Hepatocyte (in vitro differentiated cells): Measurements from ENCODE around the gene PPP1R3D. TPM values are rescaled to one million over a fixed set of nuclear protein-coding genes. Genes with fewer than 3 reads are reported as not detected.

Source experiments
- DNase-seq: peaks from one replicate; pipeline ENCODE4 v3.0.0-alpha.2; 2016; ENCODE audit warnings: low spot score
- H2AFZ ChIP-seq: fragments of 200-600 bp; sonication (generic); 2 replicates; pipeline ENCODE4 v1.6.0; 2016; ENCODE audit warnings: antibody characterized with exemption, mild to moderate bottlenecking
- H3K27ac ChIP-seq: fragments of 200-600 bp; sonication (generic); 2 replicates; pipeline ENCODE4 v1.5.1; 2016; ENCODE audit warnings: mild to moderate bottlenecking
- H3K27me3 ChIP-seq: fragments of 200-600 bp; sonication (generic); 2 replicates; pipeline ENCODE4 v1.6.1; 2016
- H3K36me3 ChIP-seq: fragments of 200-600 bp; sonication (generic); replicated peaks from 2 replicates; pipeline ENCODE4 v1.5.1; 2016; ENCODE audit warnings: low read depth; ENCODE audit not compliant: insufficient read depth
- H3K4me1 ChIP-seq: fragments of 200-600 bp; sonication (generic); 2 replicates; pipeline ENCODE4 v1.5.1; 2016; ENCODE audit warnings: mild to moderate bottlenecking, moderate library complexity; ENCODE audit not compliant: insufficient read depth
- H3K4me2 ChIP-seq: fragments of 200-600 bp; sonication (generic); 2 replicates; pipeline ENCODE4 v1.6.0; 2016
- H3K4me3 ChIP-seq: fragments of 200-600 bp; sonication (generic); 2 replicates; pipeline ENCODE4 v1.5.1; 2016; ENCODE audit warnings: mild to moderate bottlenecking
- H3K79me2 ChIP-seq: fragments of 200-600 bp; sonication (generic); 2 replicates; pipeline ENCODE4 v1.6.0; 2017; ENCODE audit warnings: mild to moderate bottlenecking
- H3K9me2 ChIP-seq: fragments of 200-600 bp; sonication (generic); replicated peaks from 2 replicates; pipeline ENCODE4 v1.6.0; 2017; ENCODE audit warnings: mild to moderate bottlenecking; ENCODE audit not compliant: insufficient read depth
- H3K9me3 ChIP-seq: fragments of 200-600 bp; sonication (generic); 2 replicates; pipeline ENCODE4 v1.5.1; 2016; ENCODE audit warnings: low read depth, mild to moderate bottlenecking
- H4K20me1 ChIP-seq: fragments of 200-600 bp; sonication (generic); 2 replicates; pipeline ENCODE4 v1.6.0; 2016; ENCODE audit warnings: mild to moderate bottlenecking; ENCODE audit not compliant: insufficient read depth, poor library complexity, severe bottlenecking
- EZH2 ChIP-seq: fragments of 200-600 bp; sonication (generic); IDR thresholded peaks from 2 replicates; pipeline ENCODE4 v1.6.1; 2016; ENCODE audit warnings: antibody characterized with exemption, mild to moderate bottlenecking, borderline replicate concordance
- EZH2phosphoT487 ChIP-seq: fragments of 200-600 bp; sonication (generic); IDR thresholded peaks from one replicate; pipeline ENCODE4 v1.6.1; 2018; ENCODE audit warnings: antibody characterized with exemption, mild to moderate bottlenecking, low read depth, moderate library complexity; ENCODE audit not compliant: unreplicated experiment, severe bottlenecking
- WGBS: methylation state at CpG from one replicate; pipeline ENCODE4 v1.1.6; 2016; ENCODE audit warnings: low lambda C conversion rate; ENCODE audit errors: missing lambda C conversion rate; 5-methylcytosine and 5-hydroxymethylcytosine counted together
- polyA plus RNA-seq: library from polyadenylated mRNA; unstranded; fragments of >200 nt; fragmentation: Nextera tagmentation; extraction: Ambion mirVana; gene quantifications from 2 replicates; pipeline ENCODE4 v1.2.1, GENCODE V29; 2016
- total RNA-seq: library from RNA; depleted of rRNA; stranded (reverse); fragments of >200 nt; gene quantifications from 2 replicates; pipeline ENCODE4 v1.2.3, GENCODE V29; 2014
- TF ChIP-seq, protein P1 (sequence below): fragments of 200-600 bp; sonication (generic); IDR thresholded peaks from 2 replicates; pipeline ENCODE4 v1.5.1; 2016; ENCODE audit warnings: antibody characterized with exemption, mild to moderate bottlenecking; ENCODE audit not compliant: poor library complexity

Gene PPP1R3D
- total and polyA plus RNA-seq, 2 experiments from 2014 or later: 3.4 to 7.0 TPM

DNA sequence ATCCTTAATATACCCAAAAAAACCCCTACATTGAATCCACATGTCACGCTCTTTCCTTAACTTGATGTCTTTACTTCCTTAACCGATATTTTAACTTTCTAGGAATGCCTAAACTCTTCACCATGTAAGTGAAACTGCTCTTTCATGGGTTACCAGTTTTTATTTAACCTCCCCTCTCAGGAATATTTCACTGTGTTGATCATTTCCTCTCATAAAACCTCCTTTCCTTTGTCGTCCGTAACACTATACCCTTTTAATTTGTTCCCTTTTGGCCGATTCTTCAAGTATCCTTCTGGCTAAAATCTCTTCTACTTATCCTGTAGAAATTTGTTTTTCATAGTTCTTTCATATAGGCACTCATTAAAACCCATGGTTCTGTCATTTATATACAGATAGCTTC, 31.2 kb downstream of the PPP1R3D start:
- Histone ChIP-seq H3K36me3 (no peaks in the 10 kb centered on the region), H3K27ac (no peak overlapping the region), H3K9me3 (no peaks in the 10 kb centered on the region), H3K27me3 (no peaks in the 10 kb centered on the region), H3K9me2 (no peaks in the 10 kb centered on the region), H4K20me1 (no peaks in the 10 kb centered on the region), H3K4me3 (no peak overlapping the region), H3K4me1 (no peaks in the 10 kb centered on the region), H3K4me2 (no peak overlapping the region), H2AFZ (no peak overlapping the region), H3K79me2 (no peaks in the 10 kb centered on the region)
- no peak for DNase-seq
- 69% methylated on average over 5 of the region's 5 CpGs for WGBS
- no peak for TF ChIP-seq EZH2phosphoT487
- TF ChIP-seq, protein P1, sequence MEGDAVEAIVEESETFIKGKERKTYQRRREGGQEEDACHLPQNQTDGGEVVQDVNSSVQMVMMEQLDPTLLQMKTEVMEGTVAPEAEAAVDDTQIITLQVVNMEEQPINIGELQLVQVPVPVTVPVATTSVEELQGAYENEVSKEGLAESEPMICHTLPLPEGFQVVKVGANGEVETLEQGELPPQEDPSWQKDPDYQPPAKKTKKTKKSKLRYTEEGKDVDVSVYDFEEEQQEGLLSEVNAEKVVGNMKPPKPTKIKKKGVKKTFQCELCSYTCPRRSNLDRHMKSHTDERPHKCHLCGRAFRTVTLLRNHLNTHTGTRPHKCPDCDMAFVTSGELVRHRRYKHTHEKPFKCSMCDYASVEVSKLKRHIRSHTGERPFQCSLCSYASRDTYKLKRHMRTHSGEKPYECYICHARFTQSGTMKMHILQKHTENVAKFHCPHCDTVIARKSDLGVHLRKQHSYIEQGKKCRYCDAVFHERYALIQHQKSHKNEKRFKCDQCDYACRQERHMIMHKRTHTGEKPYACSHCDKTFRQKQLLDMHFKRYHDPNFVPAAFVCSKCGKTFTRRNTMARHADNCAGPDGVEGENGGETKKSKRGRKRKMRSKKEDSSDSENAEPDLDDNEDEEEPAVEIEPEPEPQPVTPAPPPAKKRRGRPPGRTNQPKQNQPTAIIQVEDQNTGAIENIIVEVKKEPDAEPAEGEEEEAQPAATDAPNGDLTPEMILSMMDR: no peak
- no peak for TF ChIP-seq EZH2

DNA sequence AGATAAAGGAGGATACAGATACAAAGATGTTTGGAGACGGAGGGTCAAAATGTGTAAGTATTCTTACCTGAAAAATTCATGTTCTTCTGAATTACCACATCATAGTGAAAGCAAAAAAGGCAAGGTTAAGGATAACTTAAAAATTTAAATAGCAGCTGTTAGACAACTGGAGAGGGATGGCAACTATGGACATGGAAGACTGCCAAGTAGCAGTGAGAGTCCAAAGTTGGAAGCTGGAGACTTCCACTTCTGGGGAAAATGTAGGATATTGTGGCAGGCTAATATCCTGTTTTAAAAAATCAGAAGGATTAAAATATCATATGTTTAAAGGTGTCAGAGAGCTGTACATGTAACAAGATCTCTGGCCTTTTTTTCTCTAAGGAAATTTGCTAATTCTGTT, 36.5 kb downstream of the PPP1R3D start:
- 76% methylated on average over 1 of the region's 1 CpG for WGBS
- Histone ChIP-seq H3K4me2 (no peak overlapping the region), H3K4me1 (no peaks in the 10 kb centered on the region)

DNA sequence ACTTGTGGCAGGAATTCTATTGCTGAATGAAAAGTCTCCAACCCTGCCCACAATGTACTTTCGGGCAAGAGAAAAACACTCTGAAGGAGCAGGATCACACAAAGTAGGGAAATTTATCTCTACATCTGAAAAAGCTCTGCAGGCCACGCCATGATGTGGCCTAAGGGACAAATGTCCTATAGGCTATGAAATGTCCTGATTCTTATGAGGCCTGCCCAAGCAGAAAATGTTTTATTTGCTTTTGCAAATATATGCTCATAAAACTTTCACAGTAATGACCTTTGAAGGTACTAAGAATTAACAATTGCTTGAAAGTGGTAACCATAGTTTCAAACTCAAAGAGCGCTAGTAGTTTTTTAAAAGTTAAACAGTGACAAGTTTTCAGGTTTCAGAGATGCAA, 37.6 kb downstream of the PPP1R3D start:
- no peaks in the 10 kb centered on the region for H3K9me2 ChIP-seq
- 82% methylated on average over 3 of the region's 3 CpGs for WGBS
- no peak overlapping the region for H2AFZ ChIP-seq
- no peaks in the 10 kb centered on the region for H3K79me2 ChIP-seq
- H3K9me3 ChIP-seq: no peaks in the 10 kb centered on the region
- TF ChIP-seq EZH2: no peak
- TF ChIP-seq, protein P1: no peak
- H3K4me3 ChIP-seq: no peak overlapping the region
- H3K4me2 ChIP-seq: no peak overlapping the region
- no peak for DNase-seq
- H3K27ac ChIP-seq: no peak overlapping the region
- H3K36me3 ChIP-seq: no peaks in the 10 kb centered on the region
- no peaks in the 10 kb centered on the region for H3K27me3 ChIP-seq
- H3K4me1 ChIP-seq: no peaks in the 10 kb centered on the region
- H4K20me1 ChIP-seq: no peaks in the 10 kb centered on the region

More for the DNA sequence above, 36.5 kb downstream of the PPP1R3D start:
- no peaks in the 10 kb centered on the region for H3K9me3 ChIP-seq
- no peak overlapping the region for H3K4me3 ChIP-seq
- no peaks in the 10 kb centered on the region for H3K36me3 ChIP-seq
- DNase-seq: no peak
- TF ChIP-seq, protein P1: no peak
- TF ChIP-seq EZH2phosphoT487 (no peak), EZH2 (no peak)
- no peak overlapping the region for H2AFZ ChIP-seq
- H3K9me2 ChIP-seq: no peaks in the 10 kb centered on the region
- no peaks in the 10 kb centered on the region for H3K27me3 ChIP-seq
- no peaks in the 10 kb centered on the region for H3K79me2 ChIP-seq
- H3K27ac ChIP-seq: no peak overlapping the region
- no peaks in the 10 kb centered on the region for H4K20me1 ChIP-seq

DNA sequence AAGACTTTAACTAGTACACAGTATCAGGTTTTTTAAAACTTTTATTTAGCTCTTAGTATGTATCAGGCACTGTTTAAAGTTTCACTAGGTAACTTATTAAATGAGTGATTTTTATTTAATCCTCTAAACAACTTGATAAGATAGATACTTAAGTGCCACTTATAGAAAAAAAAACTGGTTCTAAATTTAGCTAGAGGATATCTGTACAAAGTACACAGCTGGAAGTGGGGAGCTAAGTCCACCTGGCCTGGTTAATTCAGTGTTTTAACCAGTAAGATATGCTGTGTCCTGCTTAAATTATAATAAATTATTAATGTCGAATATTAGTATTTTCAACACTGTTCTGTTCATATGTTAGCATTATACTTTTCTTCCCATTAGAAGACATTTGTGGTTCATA, 44.2 kb downstream of the PPP1R3D start:
- Histone ChIP-seq H4K20me1 (no peaks in the 10 kb centered on the region), H3K4me1 (peaks cover 12% of the 10 kb centered on the region), H3K36me3 (no peaks in the 10 kb centered on the region), H3K4me2 (peak overlapping the region; percentile 27), H3K27me3 (no peaks in the 10 kb centered on the region), H3K79me2 (no peaks in the 10 kb centered on the region), H2AFZ (no peak overlapping the region), H3K9me3 (no peaks in the 10 kb centered on the region), H3K9me2 (no peaks in the 10 kb centered on the region), H3K4me3 (peak overlapping the region; percentile 2), H3K27ac (no peak overlapping the region)
- whole genome bisulfite sequencing: 77% methylated on average over 1 of the region's 1 CpG
- TF ChIP-seq, protein P1: no peak
- no peak for TF ChIP-seq EZH2
- TF ChIP-seq EZH2phosphoT487: no peak
- DNase-seq: no peak
